ENCODE results near the gene PPP1R15A.
A peak's percentile ranks its signal among the peaks of the same experiment; 100 is the strongest.
"Not testable (repeated sequence)": the region's sequence is repeated elsewhere in the genome, so short reads cannot be mapped to it uniquely, and the experiment has no call there.

The PPP1R15A gene

DNA sequence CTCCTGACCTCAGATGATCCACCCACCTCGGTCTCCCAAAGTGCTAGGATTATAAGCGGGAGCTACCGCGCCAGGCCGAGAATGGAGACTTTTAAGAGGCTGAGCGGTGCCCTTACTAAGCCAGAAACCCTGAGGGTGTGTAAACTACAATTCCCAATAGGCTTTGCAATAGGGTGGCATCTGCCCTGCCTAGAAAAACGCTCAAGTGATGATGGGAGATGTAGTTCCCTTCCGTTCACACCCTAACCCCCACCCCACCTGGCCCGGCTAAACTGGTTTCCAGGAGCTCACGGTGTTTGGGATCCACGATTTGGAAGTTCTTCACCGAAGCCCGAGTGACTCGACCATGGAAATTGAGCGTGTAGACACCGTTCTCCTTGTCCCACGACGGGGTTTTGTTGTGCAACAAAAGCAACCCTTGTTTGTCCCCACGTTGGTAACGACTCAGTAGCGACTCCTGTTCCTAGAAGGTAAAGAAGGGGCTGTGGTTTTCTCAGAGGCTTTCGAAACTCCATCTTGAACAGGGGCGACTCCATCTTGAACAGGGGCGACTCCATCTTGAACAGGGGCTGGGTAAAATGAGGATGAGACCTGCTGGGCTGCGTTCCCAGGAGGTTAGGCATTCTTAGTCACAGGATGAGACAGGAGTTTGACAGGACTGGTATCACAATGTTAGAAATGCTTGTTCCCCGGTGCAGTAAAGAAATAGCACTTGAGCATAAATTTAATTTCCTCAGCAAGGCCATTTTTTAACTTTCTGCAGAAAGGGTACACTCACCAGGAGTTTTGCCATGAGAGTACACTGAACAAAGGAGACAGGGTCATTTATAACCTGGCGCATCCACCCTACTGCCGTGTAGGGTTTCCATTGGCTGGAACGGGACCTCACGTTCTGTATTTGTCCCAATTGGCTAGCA is 9.8 kb downstream of the PPP1R15A start:
- DNase-seq (ENCODE audit: low read depth in 2 of 2), result no peak

DNA sequence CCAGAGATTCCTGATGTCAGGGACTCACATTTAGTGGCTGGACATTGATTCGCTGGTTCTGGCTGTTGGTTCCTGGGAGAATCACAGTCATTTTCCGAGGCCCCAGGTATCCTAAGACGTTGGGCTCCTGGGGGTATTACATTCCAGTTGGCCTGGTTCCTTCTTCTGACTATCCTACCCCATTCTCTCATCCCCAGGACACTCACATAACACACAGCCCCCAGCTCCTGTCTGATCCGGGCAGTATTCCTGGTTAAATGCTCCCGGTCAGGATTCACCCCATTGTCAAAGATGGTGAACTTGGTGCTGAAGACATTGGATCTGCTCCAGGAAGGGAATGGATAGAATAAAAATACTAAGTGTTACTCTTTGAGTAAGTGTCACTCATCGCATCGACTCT is 11.5 kb downstream of the PPP1R15A start:
- DNase-seq (ENCODE audit: low read depth in 2 of 2), result no peak

DNA sequence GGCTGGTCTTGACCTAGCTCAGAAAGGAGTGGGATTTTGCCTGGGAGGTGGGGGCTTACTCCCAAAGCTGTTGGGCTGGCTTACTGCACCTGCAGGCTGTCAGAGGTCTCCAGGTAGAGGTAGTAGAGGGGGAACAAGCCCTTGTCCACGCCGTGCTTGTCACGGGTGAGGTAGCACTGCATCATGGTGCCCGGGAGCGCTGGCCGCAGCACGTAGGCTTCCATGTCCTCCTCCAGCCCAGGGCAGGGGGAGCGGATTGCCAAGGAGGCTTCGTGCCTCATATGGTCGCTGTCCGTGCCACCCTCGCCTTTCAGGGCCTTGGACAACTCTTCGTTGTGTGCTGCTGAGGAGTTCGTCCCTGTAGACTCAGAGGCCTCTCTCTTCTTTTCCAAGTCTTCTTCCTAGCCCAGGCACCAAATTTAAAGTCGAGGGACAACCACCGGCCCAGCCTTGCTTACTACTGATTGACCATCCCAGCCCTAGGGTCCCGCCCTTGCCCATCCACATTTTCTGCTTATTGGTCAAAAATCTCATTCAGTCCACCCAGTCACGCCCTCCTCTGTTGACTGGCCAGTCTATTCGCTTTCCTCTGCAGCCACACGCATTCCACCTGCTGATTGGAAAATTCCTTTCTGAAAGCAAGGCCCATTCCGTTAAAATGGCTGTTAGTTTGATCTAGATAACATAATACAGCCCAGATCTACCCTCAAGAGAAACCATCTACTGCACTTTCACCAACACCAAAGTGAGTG is 15.8 kb downstream of the PPP1R15A start:
- no peak for DNase-seq (ENCODE audit: low read depth in 2 of 2)

DNA sequence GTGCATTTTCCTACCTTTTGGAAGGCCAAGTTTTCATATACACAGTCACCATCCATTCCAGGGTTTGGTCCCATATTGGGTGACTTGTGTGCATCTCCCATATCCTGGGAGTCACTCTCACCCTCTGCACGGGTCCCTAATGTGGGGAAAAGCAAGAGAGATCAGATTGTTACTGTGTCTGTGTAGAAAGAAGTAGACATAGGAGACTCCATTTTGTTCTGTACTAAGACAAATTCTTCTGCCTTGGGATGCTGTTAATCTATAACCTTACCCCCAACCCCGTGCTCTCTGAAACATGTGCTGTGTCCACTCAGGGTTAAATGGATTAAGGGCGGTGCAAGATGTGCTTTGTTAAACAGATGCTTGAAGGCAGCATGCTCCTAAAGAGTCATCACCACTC is 17.3 kb downstream of the PPP1R15A start:
- DNase-seq (ENCODE audit: low read depth in 2 of 2), result not testable (repeated sequence)

DNA sequence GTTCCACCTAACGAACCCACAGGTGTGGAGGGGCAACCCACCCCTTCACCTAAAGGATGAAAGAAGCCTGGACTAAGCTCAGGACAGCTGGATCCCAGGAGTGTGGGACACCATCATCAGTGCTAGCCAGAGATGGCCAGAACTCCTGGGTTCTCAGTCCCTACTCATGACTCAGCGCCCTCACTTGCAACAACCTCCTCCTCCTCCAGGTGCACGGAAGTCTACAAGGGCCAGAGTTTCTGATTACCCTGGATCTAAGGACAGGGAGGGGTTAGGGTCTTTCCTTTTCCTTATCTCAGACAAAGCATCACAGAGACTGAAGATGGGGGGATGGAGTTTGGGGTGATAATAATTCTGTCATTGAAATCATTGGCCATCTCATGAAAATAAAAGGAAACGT is 18.3 kb downstream of the PPP1R15A start:
- DNase-seq (ENCODE audit: low read depth in 2 of 2), result no peak

DNA sequence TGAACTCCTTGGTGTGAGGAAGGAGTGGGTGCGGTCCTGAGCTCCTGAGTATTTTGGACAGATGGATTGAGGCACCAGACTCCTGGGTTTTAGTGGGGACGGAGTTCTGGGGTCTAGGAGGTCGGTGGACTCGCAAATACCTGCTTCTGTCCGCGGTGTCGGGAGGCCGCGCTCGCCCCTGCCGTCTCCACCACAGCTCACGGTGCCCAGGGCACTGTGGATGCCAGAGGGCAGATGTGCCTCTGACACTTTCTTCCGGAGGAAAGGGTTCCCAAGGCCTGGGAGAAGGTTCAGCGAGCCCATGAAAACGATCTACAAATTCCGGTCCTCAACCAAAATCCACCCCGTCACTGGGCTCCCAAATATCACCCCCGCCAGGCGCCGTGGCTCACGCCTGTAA is 23.0 kb downstream of the PPP1R15A start:
- no peak for DNase-seq (ENCODE audit: low read depth in 2 of 2)

DNA sequence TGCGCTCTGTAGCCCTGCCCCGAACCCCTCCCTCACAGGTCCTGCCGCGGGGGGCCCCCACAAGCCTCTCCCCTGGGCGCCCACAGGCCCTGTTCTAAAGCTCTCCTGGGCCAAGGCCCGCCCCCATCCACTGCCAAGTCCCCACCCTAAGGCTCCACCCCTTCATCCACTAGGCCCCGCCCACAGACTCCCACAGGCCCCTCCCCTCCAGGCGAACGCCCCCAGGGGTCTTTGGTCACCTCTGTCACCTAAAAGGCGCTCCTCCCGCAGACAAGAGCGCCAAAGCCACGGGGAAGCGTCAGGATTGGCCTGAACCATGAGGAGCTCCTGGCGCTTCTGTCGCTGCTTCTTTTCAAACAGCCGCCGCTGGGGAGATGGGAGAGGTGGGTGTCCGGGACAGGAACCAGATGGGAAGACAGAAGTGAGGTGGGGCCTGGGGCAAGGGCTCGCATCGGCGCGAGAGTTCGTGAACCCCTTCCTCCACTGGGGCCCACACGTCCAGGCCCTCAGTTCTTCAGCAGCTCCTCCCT is 24.0 kb downstream of the PPP1R15A start:
- peak in 1 of 2 donors; percentile 58 for DNase-seq (ENCODE audit: low read depth in 2 of 2)

DNA sequence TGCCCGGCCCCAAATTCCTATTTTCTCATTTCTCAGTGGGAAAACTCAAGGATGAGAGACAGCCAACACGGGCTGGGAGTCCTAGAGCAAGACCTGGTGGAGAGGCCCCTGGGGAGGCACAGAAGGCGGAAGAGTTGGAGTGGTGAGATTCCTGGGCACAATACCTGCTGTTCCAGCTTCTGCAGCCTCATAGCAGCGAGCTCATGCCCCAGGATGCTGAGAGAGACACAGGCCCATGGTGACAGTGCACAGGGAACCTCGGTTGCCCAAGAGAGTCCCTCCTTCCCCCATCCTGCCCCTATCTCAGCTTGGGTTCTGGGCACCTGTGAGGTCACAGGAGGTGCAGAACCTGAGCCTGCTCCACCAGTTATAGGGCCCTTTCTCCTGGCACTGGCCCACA is 25.0 kb downstream of the PPP1R15A start:
- DNase-seq (ENCODE audit: low read depth in 2 of 2), result no peak

DNA sequence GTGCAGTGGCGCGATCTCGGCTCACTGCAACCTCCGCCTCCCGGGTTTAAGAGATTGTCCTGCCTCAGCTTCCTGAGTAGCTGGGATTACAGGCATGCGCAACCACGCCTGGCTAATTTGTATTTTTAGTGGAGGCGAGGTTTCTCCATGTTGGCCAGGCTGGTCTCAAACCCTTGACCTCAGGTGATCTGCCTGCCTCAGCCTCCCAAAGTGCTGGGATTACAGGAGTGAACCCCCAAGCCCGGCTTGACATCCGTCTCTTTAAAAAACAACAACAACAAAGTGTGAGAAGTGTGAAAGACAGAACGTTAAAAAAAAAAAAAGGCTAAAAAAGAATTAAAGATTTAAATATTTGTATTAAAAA is 27.1 kb downstream of the PPP1R15A start:
- not testable (repeated sequence) for DNase-seq (ENCODE audit: low read depth in 2 of 2)

DNA sequence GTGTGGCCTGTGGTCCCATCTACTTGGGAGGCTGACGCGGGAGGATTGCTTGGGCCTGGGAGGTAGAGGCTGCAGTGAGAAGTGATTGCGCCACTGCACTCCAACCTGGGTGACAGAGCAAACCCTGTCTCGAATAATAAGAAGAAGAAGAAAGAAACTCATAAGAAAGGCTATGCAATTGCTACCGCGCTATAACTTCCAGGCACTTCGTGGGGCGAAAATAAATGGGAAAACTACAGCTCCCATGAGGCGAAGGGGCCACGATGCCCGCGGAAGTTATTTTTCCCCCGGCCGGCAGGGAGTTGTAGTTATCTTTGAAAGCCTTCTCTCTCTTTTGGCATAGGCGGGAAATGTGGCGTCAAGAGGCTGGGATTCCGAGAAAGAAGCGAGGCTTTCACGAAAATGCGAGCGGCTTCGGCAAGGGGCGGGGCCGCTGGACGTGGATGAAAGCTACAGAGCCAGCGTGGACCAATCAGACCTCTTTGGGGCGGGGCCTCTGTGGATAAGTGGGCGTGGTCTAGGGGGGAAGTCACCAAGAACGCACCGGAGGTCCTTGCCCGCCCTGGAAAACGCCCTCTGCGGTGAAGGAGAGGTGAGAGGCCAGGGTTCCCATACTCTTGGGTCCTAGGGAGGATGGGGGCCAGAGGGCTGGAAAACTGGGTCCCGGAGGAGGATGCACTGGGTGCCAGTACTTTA is 27.7 kb downstream of the PPP1R15A start, which contains the start of gene NUCB1:
TSS of gene NUCB1 (plus strand) at position 532 of the 696 bp plus-strand sequence. CDS start 485 bp downstream, outside the sequence.
- DNase-seq (ENCODE audit: low read depth in 2 of 2), result peak; percentile 98 to 99

DNA sequence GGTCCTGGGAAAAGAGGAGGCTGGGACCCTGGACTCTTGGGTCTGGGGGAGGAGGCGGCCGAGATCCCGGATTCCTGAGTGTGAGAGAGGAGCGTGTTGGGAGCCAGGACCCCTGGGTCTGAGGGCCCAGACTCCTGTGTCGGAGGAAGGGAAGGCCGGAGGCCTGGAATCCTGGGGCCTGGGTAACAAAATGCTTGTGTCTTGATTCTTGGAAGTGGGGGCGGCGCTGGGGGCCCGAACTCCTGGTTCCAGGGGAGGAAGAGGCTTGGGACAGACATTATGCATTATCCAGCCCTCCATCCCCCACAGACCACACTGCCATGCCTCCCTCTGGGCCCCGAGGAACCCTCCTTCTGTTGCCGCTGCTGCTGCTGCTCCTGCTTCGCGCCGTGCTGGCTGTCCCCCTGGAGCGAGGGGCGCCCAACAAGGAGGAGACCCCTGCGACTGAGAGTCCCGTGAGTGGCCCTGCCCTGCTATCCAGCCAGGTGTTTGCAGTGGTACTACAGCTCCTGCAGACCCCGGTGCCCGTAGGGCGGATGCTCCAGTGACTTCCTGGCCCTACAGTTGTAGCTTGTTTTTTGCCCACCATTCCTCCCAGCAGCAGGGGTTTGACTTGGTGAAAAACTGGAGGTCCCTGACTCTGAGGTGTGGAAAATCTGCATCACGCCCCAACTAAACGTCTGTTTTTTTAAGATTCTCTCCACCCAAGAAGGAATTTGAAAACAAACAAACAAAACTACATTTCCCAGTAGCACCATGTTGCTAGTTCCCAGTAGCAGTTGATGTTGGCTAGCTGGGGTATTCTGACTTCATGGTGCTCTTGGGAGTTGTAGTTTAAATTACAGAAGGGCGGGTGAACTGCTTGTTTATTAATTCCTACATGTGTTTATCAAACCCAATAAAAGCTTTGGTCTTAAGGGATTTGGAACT is 28.5 kb downstream of the PPP1R15A start:
- no peak for DNase-seq (ENCODE audit: low read depth in 2 of 2)

DNA sequence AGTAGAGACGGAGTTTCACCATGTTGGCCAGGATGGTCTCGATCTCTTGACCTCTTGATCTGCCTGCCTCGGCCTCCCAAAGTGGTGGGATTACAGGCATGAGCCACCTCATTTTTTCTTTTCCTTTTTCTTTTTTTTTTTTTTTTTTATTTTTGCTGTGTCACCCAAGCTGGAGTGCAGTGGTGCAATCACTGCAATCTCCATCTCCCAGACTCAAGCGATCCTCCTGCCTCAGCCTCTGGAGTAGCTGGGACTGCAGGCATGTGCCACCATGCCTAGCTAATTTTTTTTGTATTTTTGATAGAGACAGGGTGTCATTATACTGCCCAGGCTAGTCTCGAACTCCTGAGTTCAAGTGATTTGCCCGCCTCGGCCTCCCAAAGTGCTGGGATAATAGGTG is 30.1 kb downstream of the PPP1R15A start:
- DNase-seq (ENCODE audit: low read depth in 2 of 2), result not testable (repeated sequence)

DNA sequence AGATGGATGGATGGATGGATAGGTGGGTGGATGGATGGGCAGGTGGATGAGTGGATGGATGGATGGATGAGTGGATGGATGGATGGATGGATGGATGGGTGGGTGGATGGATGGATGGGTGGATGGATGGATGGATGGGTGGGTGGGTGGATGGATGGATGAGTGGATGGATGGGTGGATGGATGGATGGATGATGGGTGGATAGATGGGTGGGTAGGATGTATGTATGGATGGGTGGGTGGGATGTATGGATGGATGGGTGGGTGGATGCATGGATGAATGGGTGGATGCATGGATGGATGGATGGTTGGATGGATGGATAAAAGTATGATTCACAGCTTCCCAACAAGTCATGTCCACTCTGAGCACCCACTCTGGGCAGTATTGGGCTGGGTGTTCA is 31.6 kb downstream of the PPP1R15A start:
- not testable (repeated sequence) for DNase-seq (ENCODE audit: low read depth in 2 of 2)

DNA sequence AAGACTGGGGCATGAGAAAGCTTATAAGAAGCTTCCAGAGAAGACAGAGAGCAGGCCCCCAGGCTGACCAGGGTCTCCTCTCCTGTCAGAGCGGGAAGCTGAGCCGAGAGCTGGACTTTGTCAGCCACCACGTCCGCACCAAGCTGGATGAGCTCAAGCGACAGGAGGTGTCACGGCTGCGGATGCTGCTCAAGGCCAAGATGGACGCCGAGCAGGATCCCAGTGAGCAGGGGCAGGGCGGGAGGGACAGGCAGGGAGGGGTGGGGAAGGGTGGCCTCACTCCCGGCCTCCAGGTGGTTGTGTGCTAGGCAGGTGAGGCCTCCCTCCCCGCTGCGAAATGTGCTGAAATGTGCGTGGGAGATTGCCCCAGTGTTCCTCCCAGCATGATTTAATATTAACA is 33.4 kb downstream of the PPP1R15A start:
- no peak for DNase-seq (ENCODE audit: low read depth in 2 of 2)

DNA sequence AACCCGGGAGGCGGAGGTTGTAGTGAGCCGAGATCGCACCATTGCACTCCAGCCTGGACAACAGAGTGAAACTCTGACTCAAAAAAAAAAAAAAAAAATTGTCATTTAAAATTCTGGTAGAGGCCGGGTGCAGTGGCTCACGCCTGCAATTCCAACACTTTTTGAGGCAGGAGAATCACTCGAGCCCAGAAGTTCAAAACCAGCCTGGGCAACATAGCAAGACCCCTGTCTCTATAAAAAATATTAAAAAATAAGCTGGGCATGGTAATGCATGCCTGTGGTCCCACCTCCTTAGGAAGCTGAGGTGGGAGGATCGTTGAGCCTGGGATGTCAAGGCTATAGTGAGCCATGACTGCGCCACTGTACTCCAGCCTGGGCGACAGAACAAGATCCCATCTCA is 34.1 kb downstream of the PPP1R15A start:
- no peak for DNase-seq (ENCODE audit: low read depth in 2 of 2)

DNA sequence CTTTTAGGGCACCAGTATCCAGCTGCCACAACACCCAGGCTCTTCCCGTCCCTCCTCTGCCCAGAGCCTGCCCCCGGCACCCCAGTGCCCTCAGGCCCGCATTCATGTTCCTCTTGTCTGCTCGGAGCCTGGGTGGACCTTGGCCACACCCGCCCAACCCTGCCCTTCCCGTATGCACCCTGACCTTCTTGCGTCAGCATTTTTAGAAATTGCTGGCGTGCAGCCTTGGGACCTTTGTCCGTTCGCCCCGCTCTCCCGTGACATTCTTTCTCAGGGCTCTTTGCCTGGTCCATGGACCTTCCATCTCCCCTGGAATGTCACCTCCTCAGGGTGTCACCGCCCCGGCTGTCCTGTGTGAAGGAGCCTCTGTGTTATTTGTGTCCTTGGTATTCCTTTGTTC is 35.5 kb downstream of the PPP1R15A start:
- DNase-seq (ENCODE audit: low read depth in 2 of 2), result no peak

DNA sequence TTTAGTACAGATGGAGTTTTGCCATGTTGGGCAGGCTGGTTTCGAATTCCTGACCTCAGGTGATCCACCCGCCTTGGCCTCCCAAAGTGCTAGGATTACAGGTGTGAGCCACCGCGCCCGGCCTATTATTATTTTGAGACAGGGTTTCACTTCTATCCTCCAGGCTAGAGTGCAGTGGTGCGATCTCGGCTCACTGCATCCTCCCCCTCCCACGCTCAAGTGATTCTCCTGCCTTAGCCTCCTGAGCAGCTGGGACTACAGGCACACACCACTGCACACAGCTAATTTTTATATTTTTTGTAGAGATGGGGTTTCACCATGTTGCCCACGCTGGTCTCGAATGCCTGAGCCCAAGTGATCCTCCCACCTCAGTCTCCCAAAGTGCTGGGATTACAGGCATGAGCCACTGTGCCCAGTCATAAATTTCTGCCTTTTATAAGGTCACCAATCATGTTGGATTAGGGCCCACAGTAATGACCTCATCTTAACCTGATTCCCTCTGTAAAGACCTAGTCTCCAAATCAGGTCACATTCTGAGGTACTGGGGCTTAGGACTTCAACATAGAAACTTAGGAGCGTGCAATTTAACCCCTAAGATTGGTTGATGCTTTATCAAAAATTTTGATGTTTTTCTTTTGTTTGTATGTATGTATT is 37.3 kb downstream of the PPP1R15A start:
- not testable (repeated sequence) for DNase-seq (ENCODE audit: low read depth in 2 of 2)

DNA sequence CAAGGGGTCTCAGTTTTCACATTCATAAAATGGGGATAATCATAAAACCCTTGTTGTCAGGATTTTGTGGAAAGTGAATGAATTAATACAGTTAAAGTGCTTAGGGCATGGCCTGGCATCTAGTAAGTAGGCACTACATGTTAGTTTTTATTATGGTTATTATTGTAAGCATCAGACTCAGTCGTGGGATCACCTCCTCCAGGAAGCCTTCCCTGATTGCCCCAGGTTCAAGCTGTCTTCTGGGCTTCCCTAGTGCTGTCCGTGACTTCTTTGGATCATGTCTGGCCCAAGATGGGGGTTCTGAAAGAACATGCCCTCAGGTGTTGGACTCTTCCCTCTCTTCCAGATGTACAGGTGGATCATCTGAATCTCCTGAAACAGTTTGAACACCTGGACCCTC is 38.6 kb downstream of the PPP1R15A start:
- no peak for DNase-seq (ENCODE audit: low read depth in 2 of 2)

DNA sequence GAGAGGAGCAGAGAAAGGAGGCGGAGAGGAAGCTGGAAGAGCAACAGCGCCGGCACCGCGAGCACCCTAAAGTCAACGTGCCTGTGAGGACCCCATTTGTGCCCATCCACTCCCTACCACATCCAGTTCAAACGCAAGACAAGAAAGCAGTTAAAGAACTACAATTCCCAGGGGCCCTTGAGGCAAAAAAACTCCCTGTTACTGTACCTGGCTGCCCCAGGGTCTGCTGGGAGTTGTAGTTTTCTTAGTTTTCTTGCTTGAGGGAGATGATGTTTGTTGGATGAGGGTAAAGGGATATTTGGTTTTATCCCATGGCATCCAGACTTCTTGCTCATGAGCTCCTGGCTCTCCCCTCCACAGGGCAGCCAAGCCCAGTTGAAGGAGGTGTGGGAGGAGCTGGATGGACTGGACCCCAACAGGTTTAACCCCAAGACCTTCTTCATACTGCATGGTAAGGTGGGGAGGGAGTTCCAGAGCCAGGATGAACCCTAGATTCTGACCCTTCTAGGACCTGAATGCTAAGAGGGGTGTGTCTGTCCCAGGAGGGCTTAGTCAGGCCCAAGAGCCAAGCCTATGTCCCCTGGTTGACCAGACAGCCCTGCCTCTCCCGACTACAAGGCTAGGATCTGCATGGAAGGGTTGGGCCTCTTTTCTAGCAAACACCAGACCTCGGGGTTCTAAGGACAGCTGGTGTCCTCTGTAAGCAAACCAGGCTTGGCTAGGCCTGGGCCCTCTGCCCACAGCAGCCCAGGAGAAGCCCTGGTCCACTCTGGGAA is 41.1 kb downstream of the PPP1R15A start:
- DNase-seq (ENCODE audit: low read depth in 2 of 2), result no peak

DNA sequence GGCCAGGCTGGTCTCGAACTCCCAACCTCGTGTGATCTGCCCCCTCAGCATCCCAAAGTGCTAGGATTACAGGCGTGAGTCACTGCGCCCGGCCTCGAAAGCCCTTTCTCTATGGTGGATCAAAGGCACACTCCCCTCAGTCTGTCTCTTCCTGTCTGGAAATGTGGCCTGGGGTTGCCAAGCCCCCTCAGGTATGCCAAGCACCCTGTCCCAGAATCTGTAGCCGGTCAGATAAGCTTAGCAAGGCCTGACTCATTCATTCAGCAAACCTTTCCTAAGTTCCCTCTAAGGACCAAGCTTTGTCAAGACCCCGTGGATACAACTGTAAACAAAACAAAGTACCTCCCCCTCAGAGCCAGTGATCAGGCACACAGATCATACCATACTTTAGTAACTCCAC is 42.0 kb downstream of the PPP1R15A start:
- DNase-seq (ENCODE audit: low read depth in 2 of 2), result no peak

Measured in stimulated activated CD8-positive, alpha-beta memory T cell treated with anti-CD3 and anti-CD28 coated beads, Interleukin-2, amount 100 ng/mL, for 48 hours (primary cell).